Esophagus squamous epithelium (tissue), 5 donors: ENCODE results near the gene SYT6. TPM values are rescaled to one million over a fixed set of nuclear protein-coding genes. Genes with fewer than 3 reads are reported as not detected.
"Not testable (repeated sequence)": the region's sequence is repeated elsewhere in the genome, so short reads cannot be mapped to it uniquely, and the experiment has no call there.

ENCODE experiments used
- DNase-seq: peaks from one replicate; lab custom pipeline; 2025; lab: John Stamatoyannopoulos, UW
- H3K27ac ChIP-seq, 4 donors: fragments of 200-600 bp; sonication (generic); one replicate each; pipeline ENCODE4 v1.5.1; 2016 to 2019; ENCODE audit warnings: mild to moderate bottlenecking in 1 of 4
- H3K27me3 ChIP-seq, 4 donors: fragments of 200-600 bp; sonication (generic); 1 replicate in 3 of 4; 2 replicates in 1 of 4; pipeline versions ENCODE4 v1.5.1 to v1.6.0; 2017 to 2021; ENCODE audit warnings: antibody characterized with exemption in 1 of 4
- H3K36me3 ChIP-seq, 3 donors: fragments of 200-600 bp; sonication (generic); one replicate each; pipeline ENCODE4 v1.5.1; 2016 to 2019
- H3K4me1 ChIP-seq, 3 donors: fragments of 200-600 bp; sonication (generic); one replicate each; pipeline ENCODE4 v1.5.1; 2017 to 2019
- H3K4me3 ChIP-seq, 4 donors: fragments of 200-600 bp; sonication (generic); 1 replicate in 3 of 4; 2 replicates in 1 of 4; pipeline ENCODE4 v1.5.1; 2016 to 2019; ENCODE audit warnings: mild to moderate bottlenecking in 2 of 4, moderate library complexity in 1 of 4
- H3K9me3 ChIP-seq, 3 donors: fragments of 200-600 bp; sonication (generic); one replicate each; pipeline ENCODE4 v1.5.1; 2016 to 2019
- POLR2A ChIP-seq, 4 donors: fragments of 450-650 bp; IDR thresholded peaks; one replicate each; pipeline ENCODE4 v1.6.1; 2017; ENCODE audit warnings: antibody characterized with exemption in 4 of 4, mild to moderate bottlenecking in 4 of 4, moderate library complexity in 3 of 4
- WGBS, 2 donors: methylation state at CpG; one replicate each; pipeline ENCODE4 v1.1.5; 2018; 5-methylcytosine and 5-hydroxymethylcytosine counted together
- intact Hi-C: fragments of 100-400 bp; cut with DNase I; formaldehyde crosslinking; loops from one replicate; pipeline ENCODE4 v1.15.0; 2022
- total RNA-seq, 4 donors: library from RNA; depleted of rRNA; stranded (reverse); fragments of >200 nt; gene quantifications; one replicate each; pipeline ENCODE4 v1.1.0, GENCODE V29; 2016
- TF ChIP-seq, protein P1 (sequence below), 6 experiments: fragments of 450-650 bp in 4 of 6; fragments of 200-600 bp in 2 of 6; sonication (generic) in 2 of 6; IDR thresholded peaks; one replicate each; pipeline ENCODE4 v1.5.1; 2016 to 2019; ENCODE audit warnings: antibody characterized with exemption in 6 of 6, mild to moderate bottlenecking in 4 of 6, moderate library complexity in 4 of 6
- donor health status: DM: yes; HTN: yes; CAD: no.

SYT6 gene
- total RNA-seq, 4 donors from 2014 or later = not detected

DNA sequence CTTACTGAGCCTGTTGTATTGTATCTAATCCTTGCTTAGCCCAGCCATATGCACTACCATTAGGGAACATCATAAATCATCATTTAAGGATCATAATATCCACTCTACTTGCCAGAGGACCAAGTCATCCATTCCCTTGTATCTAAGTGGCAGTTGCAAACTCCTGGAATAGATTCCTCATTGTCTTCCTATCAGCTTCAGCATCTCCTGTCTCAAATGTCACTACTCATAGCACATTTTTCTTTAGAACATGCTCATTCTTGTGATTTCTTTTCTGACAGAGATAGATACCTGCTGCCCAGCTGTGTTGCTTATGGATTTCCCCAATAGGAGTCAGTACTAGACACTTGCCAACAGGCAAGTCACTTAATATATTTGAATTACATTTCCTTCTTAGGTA is 90.1 kb downstream of the SYT6 start:
- no peak for DNase-seq
- H3K36me3 ChIP-seq = no peaks in the 10 kb centered on the region
- peaks cover 0 to 7% (median 0%) of the 10 kb centered on the region in 3 donors for H3K9me3 ChIP-seq
- H3K27ac ChIP-seq = no peak overlapping the region
- intact Hi-C loops = no loop called here
- TF ChIP-seq, protein P1, sequence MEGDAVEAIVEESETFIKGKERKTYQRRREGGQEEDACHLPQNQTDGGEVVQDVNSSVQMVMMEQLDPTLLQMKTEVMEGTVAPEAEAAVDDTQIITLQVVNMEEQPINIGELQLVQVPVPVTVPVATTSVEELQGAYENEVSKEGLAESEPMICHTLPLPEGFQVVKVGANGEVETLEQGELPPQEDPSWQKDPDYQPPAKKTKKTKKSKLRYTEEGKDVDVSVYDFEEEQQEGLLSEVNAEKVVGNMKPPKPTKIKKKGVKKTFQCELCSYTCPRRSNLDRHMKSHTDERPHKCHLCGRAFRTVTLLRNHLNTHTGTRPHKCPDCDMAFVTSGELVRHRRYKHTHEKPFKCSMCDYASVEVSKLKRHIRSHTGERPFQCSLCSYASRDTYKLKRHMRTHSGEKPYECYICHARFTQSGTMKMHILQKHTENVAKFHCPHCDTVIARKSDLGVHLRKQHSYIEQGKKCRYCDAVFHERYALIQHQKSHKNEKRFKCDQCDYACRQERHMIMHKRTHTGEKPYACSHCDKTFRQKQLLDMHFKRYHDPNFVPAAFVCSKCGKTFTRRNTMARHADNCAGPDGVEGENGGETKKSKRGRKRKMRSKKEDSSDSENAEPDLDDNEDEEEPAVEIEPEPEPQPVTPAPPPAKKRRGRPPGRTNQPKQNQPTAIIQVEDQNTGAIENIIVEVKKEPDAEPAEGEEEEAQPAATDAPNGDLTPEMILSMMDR (IDR thresholded peaks at IDR 0.05) = no peak
- TF ChIP-seq POLR2A (IDR thresholded peaks at IDR 0.05) = no peak
- no peaks in the 10 kb centered on the region for H3K4me1 ChIP-seq
- H3K4me3 ChIP-seq = no peak overlapping the region
- H3K27me3 ChIP-seq = no peaks in the 10 kb centered on the region

DNA sequence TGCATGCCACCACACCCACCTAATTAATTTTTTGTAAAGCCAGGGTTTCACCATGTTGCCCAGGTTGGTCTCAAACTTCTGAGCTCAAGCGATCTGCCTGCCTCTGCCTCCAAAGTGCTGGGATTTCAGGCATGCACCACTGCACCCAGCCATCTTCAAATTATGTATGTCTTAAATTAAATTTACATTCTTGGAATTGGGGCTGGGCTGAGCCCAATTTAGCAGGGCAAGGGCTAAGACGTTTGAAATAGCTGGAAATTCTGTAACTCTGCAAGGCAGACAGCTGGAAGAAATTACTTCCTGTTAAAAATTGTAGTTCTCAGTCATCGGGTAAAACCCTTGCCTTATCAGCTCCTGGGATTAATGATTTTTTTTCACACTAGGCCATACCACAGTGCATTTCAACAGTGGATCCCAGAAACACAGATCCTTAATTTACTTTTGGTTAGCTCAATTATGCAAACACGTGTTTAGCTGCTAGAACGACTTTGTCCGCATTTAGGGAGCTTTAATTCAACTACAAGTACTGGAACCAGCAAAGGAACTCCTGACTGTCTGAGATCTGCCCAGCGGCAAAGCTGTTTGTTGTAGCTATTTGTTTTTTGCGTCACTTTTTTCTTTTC is 91.1 kb downstream of the SYT6 start:
- WGBS, 2 donors = 45 to 59% methylated on average over 8 of the region's 8 CpGs
- no peak overlapping the region for H3K4me3 ChIP-seq
- no peak for DNase-seq
- H3K9me3 ChIP-seq = peaks cover 0 to 7% (median 0%) of the 10 kb centered on the region in 3 donors
- no peaks in the 10 kb centered on the region for H3K4me1 ChIP-seq
- TF ChIP-seq, protein P1 (IDR thresholded peaks at IDR 0.05) = no peak
- TF ChIP-seq POLR2A (IDR thresholded peaks at IDR 0.05) = no peak
- no peak overlapping the region for H3K27ac ChIP-seq
- intact Hi-C loops = no loop called here
- no peaks in the 10 kb centered on the region for H3K36me3 ChIP-seq
- no peaks in the 10 kb centered on the region for H3K27me3 ChIP-seq

DNA sequence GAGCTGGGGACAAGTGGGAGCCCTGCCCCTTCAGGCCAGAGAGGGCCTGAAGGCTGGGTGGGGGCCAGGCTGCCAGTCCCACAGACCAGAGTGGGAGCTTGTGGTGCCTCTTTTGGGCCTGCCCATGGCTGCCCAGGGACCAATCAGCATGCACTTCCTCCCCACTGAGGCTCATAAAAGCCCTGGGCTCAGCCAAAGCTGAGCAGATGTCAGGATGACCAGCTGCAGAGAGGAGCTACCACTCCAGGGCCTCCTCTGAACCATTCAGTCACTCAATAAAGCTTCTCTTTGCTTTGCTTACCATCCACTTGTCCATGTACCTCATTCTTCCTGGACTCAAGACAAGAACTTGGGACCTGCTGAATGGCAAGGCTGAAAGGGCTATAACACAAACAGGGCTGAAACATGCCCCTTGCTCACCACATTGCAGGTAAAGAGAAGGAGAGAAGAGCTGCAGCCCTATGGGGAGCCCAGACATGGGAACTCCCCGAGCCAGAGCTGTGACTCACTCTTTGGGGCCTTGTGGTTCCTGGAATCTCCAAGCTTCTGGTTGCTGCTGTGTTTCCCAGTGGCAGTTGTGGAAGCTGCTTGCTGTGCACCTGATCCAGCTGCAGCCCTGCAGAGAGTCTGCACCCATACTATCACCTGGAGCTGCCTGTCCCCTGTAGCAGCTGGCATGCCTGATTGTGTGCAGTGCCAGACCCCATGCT is 92.4 kb downstream of the SYT6 start:
- Histone ChIP-seq H3K27ac (no peak overlapping the region), H3K36me3 (no peaks in the 10 kb centered on the region), H3K4me3 (no peak overlapping the region), H3K4me1 (no peaks in the 10 kb centered on the region), H3K9me3 (peaks cover 0 to 14% (median 0%) of the 10 kb centered on the region in 3 donors), H3K27me3 (no peaks in the 10 kb centered on the region)
- TF ChIP-seq, protein P1 (IDR thresholded peaks at IDR 0.05) = no peak
- no peak for TF ChIP-seq POLR2A (IDR thresholded peaks at IDR 0.05)
- intact Hi-C loops = no loop called here
- WGBS, 2 donors = 38 to 71% methylated on average over 1 of the region's 1 CpG
- DNase-seq = no peak

DNA sequence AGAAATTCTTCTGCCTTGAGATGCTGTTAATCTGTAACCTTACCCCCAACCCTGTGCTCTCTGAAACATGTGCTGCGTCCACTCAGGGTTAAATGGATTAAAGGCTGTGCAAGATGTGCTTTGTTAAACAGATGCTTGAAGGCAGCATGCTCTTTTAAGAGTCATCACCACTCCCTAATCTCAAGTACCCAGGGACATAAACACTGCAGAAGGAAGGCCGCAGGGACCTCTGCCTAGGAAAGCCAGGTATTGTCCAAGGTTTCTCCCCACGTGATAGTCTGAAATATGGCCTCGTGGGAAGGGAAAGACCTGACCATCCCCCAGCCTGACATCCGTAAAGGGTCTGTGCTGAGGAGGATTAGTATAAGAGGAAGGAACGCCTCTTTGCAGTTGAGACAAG is 95.4 kb downstream of the SYT6 start:
- WGBS, 2 donors = 45 to 57% methylated on average over 5 to 6 of the region's 6 CpGs

GRCh38 chr1:114054148-114054547 is 99.5 kb downstream of the SYT6 start:
- H3K27me3 ChIP-seq = no peaks in the 10 kb centered on the region
- no peak overlapping the region for H3K4me3 ChIP-seq
- no peaks in the 10 kb centered on the region for H3K36me3 ChIP-seq
- DNase-seq = no peak
- intact Hi-C loops = no loop called here
- H3K27ac ChIP-seq = no peak overlapping the region
- no peaks in the 10 kb centered on the region for H3K4me1 ChIP-seq
- H3K9me3 ChIP-seq = peaks cover 0 to 7% (median 0%) of the 10 kb centered on the region in 3 donors
- 83 to 98% methylated on average over 2 of the region's 2 CpGs for WGBS, 2 donors
- TF ChIP-seq POLR2A (IDR thresholded peaks at IDR 0.05) = no peak
- TF ChIP-seq, protein P1 (IDR thresholded peaks at IDR 0.05) = no peak

More for the DNA sequence above, 95.4 kb downstream of the SYT6 start:
- H3K27me3 ChIP-seq, H3K4me3 ChIP-seq, H3K36me3 ChIP-seq, H3K4me1 ChIP-seq, intact Hi-C loops, DNase-seq, H3K27ac ChIP-seq: not testable (repeated sequence)
- peaks cover 0 to 14% (median 0%) of the 10 kb centered on the region in 3 donors for H3K9me3 ChIP-seq
